GM20000 (cell line): ENCODE results near the gene KANK4.

ENCODE experiments used
- DNase-seq: peaks from one replicate; pipeline ENCODE4 v3.0.0; 2012; ENCODE audit warnings: low spot score
- CTCF ChIP-seq: IDR thresholded peaks from 2 replicates; pipeline ENCODE4 v1.5.1; 2012; ENCODE audit warnings: mild to moderate bottlenecking, control low read depth; ENCODE audit errors: extremely low read depth, missing control alignments

KANK4 gene

GRCh38 chr1:62286786-62287224, 32.4 kb downstream of the KANK4 start:
- DNase-seq, result no peak
- TF ChIP-seq CTCF, result no peak

GRCh38 chr1:62285984-62286785, 33.0 kb downstream of the KANK4 start:
- TF ChIP-seq CTCF, result no peak
- no peak for DNase-seq

DNA sequence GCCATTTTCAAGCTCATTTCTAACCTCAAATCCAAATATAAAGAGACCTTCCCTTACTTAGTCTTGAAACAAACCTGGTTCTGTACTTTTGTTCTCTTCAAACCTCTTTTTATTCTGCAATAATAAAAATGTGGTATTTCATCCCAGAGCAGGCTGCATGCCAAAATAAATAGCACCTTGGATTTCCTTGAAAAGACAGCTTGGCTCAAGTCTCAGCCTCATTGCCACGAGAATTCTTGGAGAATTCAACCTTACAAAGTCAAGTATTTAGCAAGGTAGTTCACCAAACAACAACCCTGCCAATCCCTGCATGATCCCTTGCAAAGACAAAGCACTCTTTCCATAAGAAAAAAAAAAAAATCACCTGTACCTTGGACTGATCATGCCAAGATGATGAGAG, 33.8 kb downstream of the KANK4 start:
- DNase-seq, result no peak
- no peak for TF ChIP-seq CTCF

DNA sequence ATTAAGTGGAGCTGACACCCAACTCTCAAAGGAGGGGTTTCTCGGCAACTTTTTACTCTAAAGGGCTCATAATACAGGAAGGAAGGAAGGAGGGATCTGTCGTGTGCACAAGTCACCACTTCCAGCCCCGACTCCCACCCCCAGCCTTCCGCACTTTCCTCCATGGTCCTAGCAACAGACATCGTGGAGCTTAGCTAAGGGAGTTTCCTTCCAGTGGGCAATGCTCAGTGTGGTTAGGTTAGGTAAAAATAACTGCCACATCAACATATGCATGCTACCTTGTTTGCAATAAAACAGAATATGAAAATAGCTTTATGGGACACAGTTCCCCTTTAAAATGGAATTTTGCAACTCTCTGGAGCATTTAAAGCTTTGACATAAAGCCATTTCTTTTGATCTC, 35.2 kb downstream of the KANK4 start:
- DNase-seq, result no peak

GRCh38 chr1:62282909-62283755, 36.1 kb downstream of the KANK4 start:
- no peak for DNase-seq
- no peak for TF ChIP-seq CTCF

More for the DNA sequence above, 35.2 kb downstream of the KANK4 start:
- no peak for TF ChIP-seq CTCF

DNA sequence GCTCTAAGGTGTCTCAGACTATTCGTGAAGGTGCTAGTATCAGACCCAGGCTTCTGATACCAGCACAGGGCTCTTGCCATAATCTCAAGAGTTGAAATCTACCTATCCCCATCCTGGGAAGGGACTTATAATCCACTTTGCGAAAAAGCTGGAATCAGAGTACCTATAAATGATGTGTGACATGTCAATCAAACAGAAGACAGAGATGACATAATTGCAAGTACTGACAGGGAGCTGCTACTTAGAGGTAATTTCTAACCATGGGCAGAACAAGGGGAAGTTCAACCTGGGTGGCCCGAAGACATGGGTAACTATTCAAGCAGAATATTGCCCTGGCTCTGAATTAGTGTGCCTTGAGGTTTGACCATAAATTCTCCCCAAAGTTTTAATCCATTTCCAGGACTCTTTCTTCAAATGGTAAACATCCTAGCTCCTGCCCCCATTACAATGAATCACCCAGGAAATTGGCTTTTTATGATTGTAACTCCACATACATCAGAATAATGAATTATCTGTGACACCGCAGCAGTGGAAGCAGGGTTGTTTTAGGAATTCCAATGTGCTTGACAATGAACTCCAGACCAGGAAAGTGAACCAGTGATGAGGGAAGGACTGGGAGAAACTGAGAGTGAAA, 37.2 kb downstream of the KANK4 start:
- TF ChIP-seq CTCF, result no peak
- no peak for DNase-seq
